ENCODE results near the gene SSH2.

- TF ChIP-seq CTCF (IDR thresholded peaks at IDR 0.05; ENCODE audit: low read depth, low read length) (no peak), EZH2phosphoT487 (IDR thresholded peaks at IDR 0.05; ENCODE audit: low read depth) (no peak)
These were observed 187.9 kb downstream of the SSH2 start for GRCh38 chr17:29742210-29742513.

Measured in OCI-LY3 (cell line).